ENCODE results near the gene MOK.

GRCh38 chr14:102182936-102183619, 121.9 kb downstream of the MOK start:
- no peak for TF ChIP-seq EZH2phosphoT487 (IDR thresholded peaks at IDR 0.05; ENCODE audit: low read length)
- no peak for TF ChIP-seq CTCF (IDR thresholded peaks at IDR 0.05; ENCODE audit: low read length)

Measured in MM.1S (cell line).